GM21367 (cell line): ENCODE results near the gene TUSC2.

Source experiments
- ATAC-seq: cut with Tn5 transposase; IDR thresholded peaks from one replicate; pipeline ENCODE4 v1.9.1; 2021; ENCODE audit not compliant: unreplicated experiment

Gene TUSC2

GRCh38 chr3:50275141-50275995 is 52.7 kb downstream of the TUSC2 start:
- ATAC-seq, result no peak
